Panc1 (cell line): ENCODE results near the gene CALR. TPM values are rescaled to one million over a fixed set of nuclear protein-coding genes. Genes with fewer than 3 reads are reported as not detected.

Experiments used
- ATAC-seq: fragments of 200-7000 bp; cut with Tn5 transposase; 2 replicates; pipeline ENCODE4 v1.9.1; 2020; ENCODE audit warnings: mild to moderate bottlenecking, moderate library complexity
- BruUV-seq: library from RNA; stranded (reverse); fragments of 400-500 nt; replicated peaks from 2 replicates; lab custom pipeline; 2021; lab: Mats Ljungman, UMichigan
- CTCF ChIA-PET: fragments of 300-600 bp; sonication (Branson Sonifier 250); formaldehyde crosslinking; loops from one replicate; lab custom pipeline; 2022; ENCODE audit warnings: antibody characterized with exemption; lab: Charles Lee
- POLR2A ChIA-PET: fragments of 300-600 bp; sonication (Branson Sonifier 250); formaldehyde crosslinking; loops from one replicate; lab custom pipeline; 2022; ENCODE audit warnings: antibody characterized with exemption; lab: Charles Lee
- DNase-seq: peaks from one replicate; pipeline ENCODE4 v3.0.0-alpha.2; 2010; ENCODE audit warnings: low read depth, low spot score
- H3K27ac ChIP-seq: 2 replicates; pipeline ENCODE4 v1.5.1; 2011; ENCODE audit warnings: mild to moderate bottlenecking, low read length, inconsistent platforms
- H3K27me3 ChIP-seq: fragments of 200-500 bp; sonication (Bioruptor generic); 2 replicates; pipeline ENCODE4 v1.6.0; 2014; ENCODE audit warnings: low read length, inconsistent platforms; ENCODE audit not compliant: control insufficient read depth, insufficient read depth
- H3K36me3 ChIP-seq: fragments of 200-500 bp; sonication (Bioruptor generic); 2 replicates; pipeline ENCODE4 v1.5.1; 2014; ENCODE audit warnings: inconsistent platforms, mild to moderate bottlenecking, low read length, moderate library complexity; ENCODE audit not compliant: control insufficient read depth, insufficient read depth
- H3K4me1 ChIP-seq: 2 replicates; pipeline ENCODE4 v1.5.1; 2011; ENCODE audit warnings: inconsistent platforms, mild to moderate bottlenecking, low read length, moderate library complexity; ENCODE audit not compliant: control insufficient read depth, insufficient read depth
- H3K4me3 ChIP-seq, 2 experiments: 2 replicates each; pipeline ENCODE4 v1.5.1; 2011 to 2012; ENCODE audit warnings: low read depth in 2 of 2, low read length in 2 of 2, mild to moderate bottlenecking in 2 of 2, inconsistent platforms in 1 of 2, moderate library complexity in 1 of 2
- H3K9me3 ChIP-seq: fragments of 200-500 bp; sonication (Bioruptor generic); 2 replicates; pipeline ENCODE4 v1.5.1; 2014; ENCODE audit warnings: low read depth, mild to moderate bottlenecking, inconsistent platforms, low read length, moderate library complexity; ENCODE audit not compliant: control insufficient read depth, insufficient read depth
- CTCF ChIP-seq: fragments of 450-650 bp; IDR thresholded peaks from 2 replicates; pipeline ENCODE4 v1.5.1; 2017; ENCODE audit warnings: mild to moderate bottlenecking
- POLR2AphosphoS5 ChIP-seq: IDR thresholded peaks from 2 replicates; pipeline ENCODE4 v1.6.1; 2012; ENCODE audit warnings: mild to moderate bottlenecking, low read depth, low read length, moderate library complexity
- REST ChIP-seq, 2 experiments: IDR thresholded peaks; 2 replicates each; pipeline ENCODE4 v1.6.1; 2011 to 2012; ENCODE audit warnings: low read depth in 2 of 2, control low read depth in 1 of 2, low read length in 1 of 2, mild to moderate bottlenecking in 1 of 2, moderate library complexity in 1 of 2; ENCODE audit not compliant: insufficient read depth in 1 of 2
- SIN3A ChIP-seq: IDR thresholded peaks from 2 replicates; pipeline ENCODE4 v1.6.1; 2012; ENCODE audit warnings: low read depth, mild to moderate bottlenecking, low read length, moderate library complexity, borderline replicate concordance; ENCODE audit not compliant: insufficient read depth
- TCF7L2 ChIP-seq: IDR thresholded peaks from 2 replicates; pipeline ENCODE4 v1.6.1; 2011; ENCODE audit warnings: mild to moderate bottlenecking, low read depth, low read length, inconsistent platforms
- in situ Hi-C: cut with HindIII; loops from 2 replicates; pipeline ENCODE4 v1.10.0; 2016; ENCODE audit warnings: low sequenced_read_pairs, low pct_unique_long_range_greater_than_20kb
- intact Hi-C: fragments of 100-400 bp; cut with micrococcal nuclease; formaldehyde crosslinking; loops from one replicate; pipeline ENCODE4 v1.10.0; 2022; ENCODE audit not compliant: unreplicated experiment
- total RNA-seq: library from RNA; stranded (reverse); gene quantifications from one replicate; pipeline ENCODE4 v1.2.1, GENCODE V29; 2021; ENCODE audit not compliant: unreplicated experiment

Gene CALR
- total RNA-seq, 1 experiment from 2014 or later = 1,060 TPM

GRCh38 chr19:12944104-12944674 lies 5.8 kb downstream of the CALR start:
- TF ChIP-seq SIN3A (no peak), TCF7L2 (no peak), CTCF (no peak), REST (IDR thresholded peaks at IDR 0.05; ENCODE audit: insufficient read depth in 1 of 2, low read depth in 2 of 2, low read length in 1 of 2) (no peak), POLR2AphosphoS5 (no peak)
- intact Hi-C loops = no loop called here
- CTCF ChIA-PET = no interaction called here
- Histone ChIP-seq H3K27me3 (no peaks in the 10 kb centered on the region), H3K36me3 (peaks cover 23% of the 10 kb centered on the region), H3K9me3 (no peaks in the 10 kb centered on the region), H3K4me1 (peaks cover 25% of the 10 kb centered on the region), H3K27ac (peak overlapping the region; percentile 57; the same call in 1 of the 2 replicates), H3K4me3 (no peak overlapping the region)
- no peak for DNase-seq
- POLR2A ChIA-PET = no interaction called here
- in situ Hi-C loops = no loop called here
- ATAC-seq = no peak
- no TSS peak for BruUV-seq

GRCh38 chr19:12945479-12946091 lies 7.2 kb downstream of the CALR start, which contains the start of gene RAD23A:
RAD23A (plus strand) TSS chr19:12945862; CDS start chr19:12945949, 87 bp downstream.
- no peaks in the 10 kb centered on the region for H3K27me3 ChIP-seq
- intact Hi-C loops (no loop called here), in situ Hi-C loops (no loop called here)
- ATAC-seq (peak; percentile 88), DNase-seq (peak; percentile 83)
- peak within 1 kb of the TSS; percentile 98 for H3K27ac ChIP-seq
- H3K36me3 ChIP-seq = peaks cover 14% of the 10 kb centered on the region
- H3K4me1 ChIP-seq = peaks cover 21% of the 10 kb centered on the region
- ChIA-PET CTCF (no interaction called here), POLR2A (interaction anchor here (0.7 kb wide), 1 partner anchor 55 kb away, joined by 3 read pairs; no protein-coding TSS in a partner anchor)
- H3K4me3 ChIP-seq = peak within 1 kb of the TSS; percentile 89 to 91
- no TSS peak for BruUV-seq
- TF ChIP-seq REST (IDR thresholded peaks at IDR 0.05; ENCODE audit: insufficient read depth in 1 of 2, low read depth in 2 of 2, low read length in 1 of 2) = peak in 1 of 2 experiments; percentile 52; a peak in 1 of 4 replicates
- TF ChIP-seq POLR2AphosphoS5 = peak; percentile 98
- TF ChIP-seq CTCF = no peak
- peak; percentile 89; the same call in 1 of the 2 replicates for TF ChIP-seq SIN3A
- TF ChIP-seq TCF7L2 = no peak
- H3K9me3 ChIP-seq = no peaks in the 10 kb centered on the region
